IMR-90 (cell line): ENCODE measurements around the gene MARCHF2. TPM values are rescaled to one million over a fixed set of nuclear protein-coding genes. Genes with fewer than 3 reads are reported as not detected.

Source experiments
- ATAC-seq: fragments of 200-7000 bp; cut with Tn5 transposase; 2 replicates; pipeline ENCODE4 v1.9.1; 2020; ENCODE audit warnings: low read depth, mild to moderate bottlenecking, moderate library complexity
- BruUV-seq: library from RNA; stranded (reverse); fragments of 400-500 nt; replicated peaks from 2 replicates; lab custom pipeline; 2021; lab: Mats Ljungman, UMichigan
- CTCF ChIA-PET: fragments of 300-600 bp; formaldehyde crosslinking; extraction: SDS; loops from one replicate; lab custom pipeline; 2021; ENCODE audit warnings: antibody characterized with exemption; lab: Yijun Ruan, JAX
- POLR2A ChIA-PET: fragments of 300-600 bp; sonication (Branson Sonifier 250); formaldehyde crosslinking; loops from one replicate; lab custom pipeline; 2022; ENCODE audit warnings: antibody characterized with exemption; ENCODE audit not compliant: unreplicated experiment; lab: Charles Lee
- DNase-seq: peaks from one replicate; pipeline ENCODE4 v3.0.0; 2013
- H2AFZ ChIP-seq: replicated peaks from 2 replicates; pipeline ENCODE3; 2013; ENCODE audit warnings: low read length, mild to moderate bottlenecking; ENCODE audit not compliant: poor library complexity
- H2AK5ac ChIP-seq: 2 replicates; pipeline ENCODE4 v1.6.1; 2013; ENCODE audit warnings: low read depth, low read length, inconsistent platforms
- H2AK9ac ChIP-seq: replicated peaks from 2 replicates; pipeline ENCODE3; 2013; ENCODE audit warnings: mild to moderate bottlenecking, low read depth, low read length, moderate library complexity; ENCODE audit not compliant: poor library complexity
- H2BK120ac ChIP-seq: 2 replicates; pipeline ENCODE4 v1.6.1; 2013; ENCODE audit warnings: low read depth, low read length, inconsistent platforms
- H2BK15ac ChIP-seq: 3 replicates; pipeline ENCODE4 v1.6.1; 2013; ENCODE audit warnings: low read depth, low read length, inconsistent platforms
- H2BK20ac ChIP-seq: 2 replicates; pipeline ENCODE4 v1.6.1; 2013; ENCODE audit warnings: low read depth, mild to moderate bottlenecking, inconsistent platforms, low read length, moderate library complexity
- H2BK5ac ChIP-seq: 2 replicates; pipeline ENCODE4 v1.6.1; 2013; ENCODE audit warnings: mild to moderate bottlenecking, low read depth, low read length, inconsistent platforms; ENCODE audit not compliant: poor library complexity, severe bottlenecking
- H3K14ac ChIP-seq: replicated peaks from 2 replicates; pipeline ENCODE4 v1.6.1; 2013; ENCODE audit warnings: low read depth, low read length, inconsistent platforms
- H3K18ac ChIP-seq: 2 replicates; pipeline ENCODE4 v1.6.1; 2013; ENCODE audit warnings: low read depth, low read length, control low read depth
- H3K23ac ChIP-seq: 2 replicates; pipeline ENCODE4 v1.6.1; 2013; ENCODE audit warnings: low read depth, low read length, inconsistent platforms
- H3K27ac ChIP-seq: 2 replicates; pipeline ENCODE4 v1.5.1; 2013; ENCODE audit warnings: mild to moderate bottlenecking, control low read depth, low read length; ENCODE audit not compliant: insufficient read depth
- H3K27me3 ChIP-seq: 2 replicates; pipeline ENCODE4 v1.6.1; 2013; ENCODE audit warnings: low read length; ENCODE audit not compliant: control insufficient read depth, insufficient read depth
- H3K36me3 ChIP-seq: 2 replicates; pipeline ENCODE4 v1.6.1; 2013; ENCODE audit warnings: low read length, mixed read lengths; ENCODE audit not compliant: control insufficient read depth, insufficient read depth
- H3K4ac ChIP-seq: 2 replicates; pipeline ENCODE4 v1.6.1; 2013; ENCODE audit warnings: low read depth, low read length, inconsistent platforms
- H3K4me1 ChIP-seq: 2 replicates; pipeline ENCODE4 v1.6.1; 2013; ENCODE audit warnings: low read length, mixed read lengths; ENCODE audit not compliant: control insufficient read depth, insufficient read depth
- H3K4me2 ChIP-seq: 2 replicates; pipeline ENCODE4 v1.6.1; 2013; ENCODE audit warnings: low read depth, mild to moderate bottlenecking, control low read depth, low read length, moderate library complexity
- H3K4me3 ChIP-seq: 2 replicates; pipeline ENCODE4 v1.5.1; 2013; ENCODE audit warnings: low read depth, mild to moderate bottlenecking, control low read depth, low read length, moderate library complexity; ENCODE audit not compliant: insufficient read depth
- H3K56ac ChIP-seq: 2 replicates; pipeline ENCODE4 v1.6.1; 2013; ENCODE audit warnings: low read length, inconsistent platforms; ENCODE audit not compliant: insufficient read depth; ENCODE audit errors: extremely low read depth
- H3K79me1 ChIP-seq, 2 experiments: 2 replicates each; pipeline ENCODE4 v1.6.1; 2013; ENCODE audit warnings: low read length in 2 of 2, inconsistent platforms in 1 of 2, low read depth in 1 of 2
- H3K9ac ChIP-seq: 2 replicates; pipeline ENCODE4 v1.6.1; 2013; ENCODE audit warnings: low read depth, low read length, control low read depth
- H3K9me1 ChIP-seq: 2 replicates; pipeline ENCODE4 v1.6.1; 2013; ENCODE audit warnings: low read length, inconsistent platforms; ENCODE audit not compliant: insufficient read depth
- H3K9me3 ChIP-seq: 2 replicates; pipeline ENCODE4 v1.6.1; 2013; ENCODE audit warnings: low read length; ENCODE audit not compliant: control insufficient read depth, insufficient read depth
- H4K20me1 ChIP-seq: 2 replicates; pipeline ENCODE4 v1.6.1; 2013; ENCODE audit warnings: low read length, inconsistent platforms; ENCODE audit not compliant: insufficient read depth
- H4K5ac ChIP-seq: 2 replicates; pipeline ENCODE4 v1.6.1; 2013; ENCODE audit warnings: mild to moderate bottlenecking, low read depth, low read length, control low read depth
- H4K8ac ChIP-seq, 2 experiments: 2 replicates each; pipeline ENCODE4 v1.6.1; 2013; ENCODE audit warnings: low read depth in 2 of 2, low read length in 2 of 2, control low read depth in 1 of 2, inconsistent platforms in 1 of 2
- H4K91ac ChIP-seq: 2 replicates; pipeline ENCODE4 v1.6.1; 2013; ENCODE audit warnings: low read depth, low read length, inconsistent platforms; ENCODE audit not compliant: insufficient read depth
- CEBPB ChIP-seq: IDR thresholded peaks from 2 replicates; pipeline ENCODE4 v1.6.1; 2012; ENCODE audit warnings: low read depth, low read length, improper control_type of control experiment
- CHD1 ChIP-seq: IDR thresholded peaks from 2 replicates; pipeline ENCODE4 v1.6.1; 2012; ENCODE audit warnings: low read depth, low read length, improper control_type of control experiment
- CTCF ChIP-seq: conservative IDR thresholded peaks from 2 replicates; pipeline ENCODE4 v1.5.1; 2012; ENCODE audit warnings: mild to moderate bottlenecking, low read depth, low read length, improper control_type of control experiment
- FOS ChIP-seq: fragments of 150-350 bp; IDR thresholded peaks from 2 replicates; pipeline ENCODE4 v1.6.1; 2016; ENCODE audit warnings: low read depth, low read length
- MAFK ChIP-seq: IDR thresholded peaks from 2 replicates; pipeline ENCODE4 v1.6.1; 2012; ENCODE audit warnings: low read depth, low read length, improper control_type of control experiment
- MXI1 ChIP-seq: IDR thresholded peaks from 2 replicates; pipeline ENCODE4 v1.6.1; 2012; ENCODE audit warnings: low read depth, mild to moderate bottlenecking, low read length, moderate library complexity, borderline replicate concordance
- RCOR1 ChIP-seq: IDR thresholded peaks from 2 replicates; pipeline ENCODE4 v1.6.1; 2012; ENCODE audit warnings: mild to moderate bottlenecking, low read length, improper control_type of control experiment; ENCODE audit not compliant: insufficient replicate concordance
- RFX5 ChIP-seq: IDR thresholded peaks from 2 replicates; pipeline ENCODE4 v1.8.0; 2012; ENCODE audit warnings: low read depth, mild to moderate bottlenecking, low read length, moderate library complexity
- SMC3 ChIP-seq: fragments of 150-350 bp; IDR thresholded peaks from 2 replicates; pipeline ENCODE4 v1.6.1; 2016; ENCODE audit warnings: low read depth, mild to moderate bottlenecking, antibody characterized with exemption, low read length, moderate library complexity
- WGBS, 2 experiments: methylation state at CpG; one replicate each; pipeline versions ENCODE4 v1.1.5 to v1.1.7; 2013; ENCODE audit warnings: missing lambda C conversion rate in 2 of 2; ENCODE audit not compliant: insufficient read length in 1 of 2; ENCODE audit errors: extremely low coverage in 2 of 2; 5-methylcytosine and 5-hydroxymethylcytosine counted together
- dilution Hi-C: fragments of 300-500 bp; cut with HindIII; formaldehyde crosslinking; loops from one replicate; pipeline ENCODE4 v1.14.3; 2018; ENCODE audit warnings: low sequenced_read_pairs; ENCODE audit not compliant: unreplicated experiment
- in situ Hi-C: fragments of 300-500 bp; cut with MboI; formaldehyde crosslinking; loops from 3 replicates; pipeline ENCODE4 v1.14.3; 2019; ENCODE audit warnings: low sequenced_read_pairs, inconsistent platforms, mixed read lengths
- intact Hi-C: fragments of 100-400 bp; cut with micrococcal nuclease; formaldehyde crosslinking; loops from 2 replicates; pipeline ENCODE4 v1.10.0; 2022
- polyA plus RNA-seq, 3 experiments: library from polyadenylated mRNA; depleted of rRNA; stranded (reverse); fragments of >200 nt; gene quantifications; 2 replicates each; pipeline ENCODE4 v1.2.3, GENCODE V29; 2012; ENCODE audit warnings: low replicate concordance in 1 of 3
- total RNA-seq: library from RNA; depleted of rRNA; stranded (reverse); fragments of >200 nt; gene quantifications from 2 replicates; pipeline ENCODE4 v1.2.3, GENCODE V29; 2012
- TF ChIP-seq, protein P1 (sequence below): fragments of 150-350 bp; IDR thresholded peaks from 2 replicates; pipeline ENCODE4 v1.6.1; 2016; ENCODE audit warnings: low read depth, mild to moderate bottlenecking, low read length, moderate library complexity, borderline replicate concordance
- TF ChIP-seq, protein P2 (sequence below): fragments of 150-350 bp; IDR thresholded peaks from 2 replicates; pipeline ENCODE4 v1.6.1; 2017; ENCODE audit warnings: mild to moderate bottlenecking, antibody characterized with exemption, low read length, low read depth

MARCHF2 gene
- total and polyA plus RNA-seq, 2 of the 4 experiments (the other 2 are of a cell fraction): 33.8 to 58.8 TPM

DNA sequence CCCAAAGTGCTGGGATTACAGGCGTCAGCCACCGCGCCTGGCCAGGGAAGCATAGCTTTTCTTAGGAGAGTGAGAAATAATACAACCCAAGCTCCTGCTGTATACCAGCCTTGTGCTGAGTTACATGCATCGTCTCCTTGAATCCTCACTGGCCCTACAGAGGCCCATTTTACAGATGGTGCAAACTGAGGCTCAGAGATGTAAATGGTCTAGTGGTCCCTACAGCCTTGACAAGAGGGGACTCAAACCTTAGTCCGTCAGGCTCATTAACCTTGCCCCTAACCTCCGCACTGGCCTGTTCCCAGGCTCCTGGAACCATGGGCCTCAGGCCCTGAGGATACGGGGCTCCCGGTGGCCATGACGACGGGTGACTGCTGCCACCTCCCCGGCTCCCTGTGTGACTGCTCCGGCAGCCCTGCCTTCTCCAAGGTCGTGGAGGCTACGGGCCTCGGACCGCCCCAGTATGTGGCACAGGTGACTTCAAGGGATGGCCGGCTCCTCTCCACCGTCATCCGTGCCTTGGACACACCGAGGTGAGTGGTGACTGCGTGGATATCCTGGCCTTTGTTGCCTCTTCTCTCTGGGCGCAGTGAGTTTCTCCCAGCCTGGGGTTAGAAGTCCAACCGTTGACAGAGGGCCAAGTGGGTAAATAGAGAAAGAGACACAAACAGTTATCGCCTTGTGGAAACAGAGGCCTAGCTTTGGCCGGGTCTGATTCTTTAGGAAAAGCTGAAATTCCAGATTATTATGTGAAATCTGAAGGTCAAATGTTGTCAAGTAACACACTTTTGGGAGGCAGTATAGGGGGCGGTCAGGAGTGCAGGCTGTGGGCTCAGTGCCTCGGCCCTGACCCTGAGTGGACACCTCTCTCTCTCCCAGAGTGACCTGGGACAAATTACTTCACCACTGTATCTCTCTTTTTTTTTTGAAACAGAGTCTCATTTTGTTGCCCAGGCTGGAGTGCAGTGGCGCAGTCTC lies 8.7 kb downstream of the MARCHF2 start:
- H3K27ac ChIP-seq: no peak overlapping the region
- H3K36me3 ChIP-seq: no peaks in the 10 kb centered on the region
- H3K4me1 ChIP-seq: peaks cover 4% of the 10 kb centered on the region
- DNase-seq (no peak), ATAC-seq (no peak)
- H3K9me1 ChIP-seq: 0 out of 2 replicates have a peak, but pooled peaks cover 2% of the 10 kb centered on the region
- WGBS, 2 experiments: 91% methylated on average over 16 of the region's 28 CpGs; no CpG with 5 or more reads in 1 of the 2 experiments
- no peak overlapping the region for H2AK5ac ChIP-seq
- H4K91ac ChIP-seq: no peak overlapping the region
- no peak overlapping the region for H2BK20ac ChIP-seq
- no peak overlapping the region for H3K23ac ChIP-seq
- no peak overlapping the region for H2BK5ac ChIP-seq
- no TSS peak for BruUV-seq
- no peak overlapping the region for H3K4me2 ChIP-seq
- dilution Hi-C loops: no loop called here
- H3K14ac ChIP-seq: no peak overlapping the region
- no peak overlapping the region for H2AK9ac ChIP-seq
- no peak overlapping the region for H3K18ac ChIP-seq
- TF ChIP-seq RCOR1: no peak
- no peak for TF ChIP-seq MXI1
- TF ChIP-seq, protein P1, sequence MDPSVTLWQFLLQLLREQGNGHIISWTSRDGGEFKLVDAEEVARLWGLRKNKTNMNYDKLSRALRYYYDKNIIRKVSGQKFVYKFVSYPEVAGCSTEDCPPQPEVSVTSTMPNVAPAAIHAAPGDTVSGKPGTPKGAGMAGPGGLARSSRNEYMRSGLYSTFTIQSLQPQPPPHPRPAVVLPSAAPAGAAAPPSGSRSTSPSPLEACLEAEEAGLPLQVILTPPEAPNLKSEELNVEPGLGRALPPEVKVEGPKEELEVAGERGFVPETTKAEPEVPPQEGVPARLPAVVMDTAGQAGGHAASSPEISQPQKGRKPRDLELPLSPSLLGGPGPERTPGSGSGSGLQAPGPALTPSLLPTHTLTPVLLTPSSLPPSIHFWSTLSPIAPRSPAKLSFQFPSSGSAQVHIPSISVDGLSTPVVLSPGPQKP: no peak
- TF ChIP-seq CEBPB: no peak
- no peak for TF ChIP-seq CTCF
- no peak for TF ChIP-seq RFX5
- no peak for TF ChIP-seq SMC3
- TF ChIP-seq MAFK: no peak
- TF ChIP-seq CHD1: no peak
- TF ChIP-seq, protein P2, sequence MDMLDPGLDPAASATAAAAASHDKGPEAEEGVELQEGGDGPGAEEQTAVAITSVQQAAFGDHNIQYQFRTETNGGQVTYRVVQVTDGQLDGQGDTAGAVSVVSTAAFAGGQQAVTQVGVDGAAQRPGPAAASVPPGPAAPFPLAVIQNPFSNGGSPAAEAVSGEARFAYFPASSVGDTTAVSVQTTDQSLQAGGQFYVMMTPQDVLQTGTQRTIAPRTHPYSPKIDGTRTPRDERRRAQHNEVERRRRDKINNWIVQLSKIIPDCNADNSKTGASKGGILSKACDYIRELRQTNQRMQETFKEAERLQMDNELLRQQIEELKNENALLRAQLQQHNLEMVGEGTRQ: no peak
- no peak for TF ChIP-seq FOS
- no peak overlapping the region for H3K4me3 ChIP-seq
- no peaks in the 10 kb centered on the region for H4K20me1 ChIP-seq
- ChIA-PET CTCF (no interaction called here), POLR2A (interaction anchor here (0.9 kb wide), 1 partner anchor 31 kb away, joined by 4 read pairs; no protein-coding TSS in a partner anchor)
- no peak overlapping the region for H3K4ac ChIP-seq
- H2BK15ac ChIP-seq: no peak overlapping the region
- peaks cover 0 to 7% of the 10 kb centered on the region in 2 experiments; a peak in 3 of 4 replicates for H3K79me1 ChIP-seq
- H4K5ac ChIP-seq: no peak overlapping the region
- no peaks in the 10 kb centered on the region for H3K9me3 ChIP-seq
- in situ Hi-C loops: no loop called here
- intact Hi-C loops: no loop called here
- no peak overlapping the region for H3K56ac ChIP-seq
- no peaks in the 10 kb centered on the region for H3K27me3 ChIP-seq
- no peak overlapping the region for H2AFZ ChIP-seq
- H4K8ac ChIP-seq: no peak overlapping the region
- H3K9ac ChIP-seq: no peak overlapping the region
- no peak overlapping the region for H2BK120ac ChIP-seq
